GM21447 (cell line): ENCODE data around the gene LYRM2.

Source experiments
- ATAC-seq: cut with Tn5 transposase; IDR thresholded peaks from one replicate; pipeline ENCODE4 v1.9.1; 2021; ENCODE audit not compliant: unreplicated experiment

The LYRM2 gene

GRCh38 chr6:89596484-89596883, 42.1 kb downstream of the LYRM2 start:
- ATAC-seq, result no peak

- peak; percentile 93 for ATAC-seq
These were observed 42.5 kb downstream of the LYRM2 start for GRCh38 chr6:89596056-89596455.

- no peak for ATAC-seq
These were observed 46.8 kb downstream of the LYRM2 start for GRCh38 chr6:89591745-89592144.

- ATAC-seq, result no peak
These were observed 48.4 kb downstream of the LYRM2 start for GRCh38 chr6:89590133-89590532.

DNA sequence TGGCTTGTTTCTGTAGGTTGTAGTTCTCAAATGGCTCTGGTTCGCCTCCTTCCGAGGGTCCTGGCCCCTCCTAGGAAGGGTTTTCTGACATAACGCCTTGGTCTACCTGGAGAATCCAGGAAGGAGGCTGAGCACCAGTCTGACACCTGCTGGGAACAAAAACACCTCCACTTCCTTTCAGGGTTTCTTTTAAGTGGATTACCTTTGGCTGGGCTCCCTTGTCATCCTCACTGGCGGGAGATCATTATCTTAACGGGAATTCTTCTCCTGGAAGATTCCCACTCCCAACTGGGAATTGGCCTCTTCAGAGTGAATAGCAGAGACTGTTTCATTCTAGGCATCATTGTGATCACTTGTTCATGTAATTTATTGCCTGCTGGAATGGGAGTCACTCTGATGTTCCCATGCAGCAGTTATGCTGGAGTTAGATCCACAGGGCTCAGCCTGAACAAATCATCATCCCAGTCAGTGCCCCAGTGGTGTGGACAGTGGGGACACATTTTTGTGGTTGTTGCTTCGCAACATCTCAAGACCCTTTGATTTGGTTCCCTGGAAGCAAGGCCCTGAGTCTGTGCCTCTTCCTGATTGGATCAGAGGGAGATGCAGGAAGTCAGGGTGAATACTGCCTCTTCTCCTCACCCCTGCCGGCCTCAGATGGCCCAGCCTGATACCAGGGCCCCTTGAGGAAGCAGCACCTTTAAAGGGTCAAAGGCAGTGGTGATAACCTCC, 49.1 kb downstream of the LYRM2 start:
- ATAC-seq, result no peak

GRCh38 chr6:89585154-89585553, 53.4 kb downstream of the LYRM2 start:
- no peak for ATAC-seq

DNA sequence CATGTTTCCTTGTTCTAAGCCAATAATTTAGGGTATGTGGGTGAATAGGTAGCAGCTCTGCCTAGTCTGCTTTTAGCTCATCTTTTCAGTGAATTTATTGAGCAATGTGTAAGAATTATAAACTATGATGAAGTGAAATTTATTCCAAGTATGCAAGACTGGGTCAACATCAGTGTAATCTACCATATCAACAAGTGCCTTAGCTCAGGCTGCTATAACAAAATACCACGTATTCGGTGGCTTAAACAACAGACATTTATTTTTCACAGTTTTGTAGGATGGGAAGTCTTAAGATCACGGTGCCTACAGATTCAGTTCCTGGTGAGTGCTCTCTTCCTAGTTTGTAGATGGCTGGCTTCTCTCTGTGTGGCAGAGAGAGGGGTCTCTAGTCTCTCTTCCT, 54.0 kb downstream of the LYRM2 start:
- ATAC-seq, result no peak

- no peak for ATAC-seq
These were observed 55.0 kb downstream of the LYRM2 start for GRCh38 chr6:89583559-89583958.

- ATAC-seq, result no peak
These were observed 55.8 kb downstream of the LYRM2 start for GRCh38 chr6:89582669-89583325.

- ATAC-seq, result no peak
These were observed 56.9 kb downstream of the LYRM2 start for GRCh38 chr6:89581689-89582088.

GRCh38 chr6:89580997-89581666, 57.4 kb downstream of the LYRM2 start:
- ATAC-seq, result no peak

GRCh38 chr6:89575562-89575960, 63.0 kb downstream of the LYRM2 start:
- ATAC-seq, result no peak

GRCh38 chr6:89574910-89575561, 63.5 kb downstream of the LYRM2 start:
- ATAC-seq, result no peak

GRCh38 chr6:89567630-89568390, 70.7 kb downstream of the LYRM2 start:
- ATAC-seq, result no peak

- ATAC-seq, result no peak
These were observed 71.5 kb downstream of the LYRM2 start for GRCh38 chr6:89566930-89567629.

GRCh38 chr6:89566008-89566800, 72.3 kb downstream of the LYRM2 start:
- ATAC-seq, result no peak

GRCh38 chr6:89564752-89565427, 73.7 kb downstream of the LYRM2 start:
- ATAC-seq, result no peak

GRCh38 chr6:89563866-89564265, 74.7 kb downstream of the LYRM2 start:
- no peak for ATAC-seq
